ENCODE data around the gene EXOC6B. TPM values are rescaled to one million over a fixed set of nuclear protein-coding genes. Genes with fewer than 3 reads are reported as not detected.

Gene EXOC6B
- total and polyA plus RNA-seq, 8 donors = 22.1 to 30.8 (median 25.9) TPM

DNA sequence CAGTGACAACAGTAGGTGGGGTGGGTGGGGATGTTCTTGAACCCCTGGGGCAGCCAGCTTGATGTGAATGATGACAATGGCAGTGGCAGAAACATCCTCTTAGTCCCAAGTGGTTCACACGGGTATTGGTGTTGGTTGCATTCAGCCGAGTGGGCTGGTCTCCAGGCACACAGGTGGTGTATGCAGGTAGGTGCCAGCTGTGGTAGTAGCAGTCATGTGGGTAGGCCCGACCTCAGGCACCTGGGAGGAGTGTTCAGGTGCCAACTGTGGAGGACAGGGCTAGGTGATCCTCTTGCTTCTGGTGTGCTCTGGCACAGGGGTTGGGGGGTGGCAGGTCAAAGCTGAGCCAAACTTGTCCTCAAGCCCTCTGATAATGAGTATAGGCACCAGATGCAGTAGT, 350.6 kb downstream of the EXOC6B start:
- TF ChIP-seq CTCF (IDR thresholded peaks at IDR 0.05) = no peak
- H3K27ac ChIP-seq = no peak overlapping the region
- H3K36me3 ChIP-seq = peaks cover 0 to 9% of the 10 kb centered on the region in 2 donors
- no peaks in the 10 kb centered on the region for H3K27me3 ChIP-seq
- peaks cover 0 to 16% of the 10 kb centered on the region in 2 donors for H3K9me3 ChIP-seq
- no peak overlapping the region for H3K4me3 ChIP-seq
- no peak for ATAC-seq
- peak in 1 of 4 donors; percentile 24 for DNase-seq
- intact Hi-C loops (cut with DNase I) = no loop called here
- no peaks in the 10 kb centered on the region for H3K4me1 ChIP-seq

GRCh38 chr2:72457801-72458516, 367.9 kb downstream of the EXOC6B start:
- Histone ChIP-seq H3K27me3 (no peaks in the 10 kb centered on the region), H3K9me3 (peaks cover 0 to 18% of the 10 kb centered on the region in 2 donors), H3K4me3 (no peak overlapping the region), H3K36me3 (peaks cover 0 to 6% of the 10 kb centered on the region in 2 donors), H3K4me1 (no peaks in the 10 kb centered on the region), H3K27ac (no peak overlapping the region)
- no peak for DNase-seq
- ATAC-seq = no peak
- TF ChIP-seq CTCF (IDR thresholded peaks at IDR 0.05) = no peak
- intact Hi-C loops (cut with DNase I) = no loop called here

GRCh38 chr2:72454189-72454588, 371.6 kb downstream of the EXOC6B start:
- DNase-seq (no peak), ATAC-seq (no peak)
- TF ChIP-seq CTCF (IDR thresholded peaks at IDR 0.05) = no peak
- no peak overlapping the region for H3K4me3 ChIP-seq
- H3K9me3 ChIP-seq = no peaks in the 10 kb centered on the region
- no peaks in the 10 kb centered on the region for H3K4me1 ChIP-seq
- intact Hi-C loops (cut with DNase I) = no loop called here
- no peaks in the 10 kb centered on the region for H3K27me3 ChIP-seq
- no peaks in the 10 kb centered on the region for H3K36me3 ChIP-seq
- no peak overlapping the region for H3K27ac ChIP-seq

DNA sequence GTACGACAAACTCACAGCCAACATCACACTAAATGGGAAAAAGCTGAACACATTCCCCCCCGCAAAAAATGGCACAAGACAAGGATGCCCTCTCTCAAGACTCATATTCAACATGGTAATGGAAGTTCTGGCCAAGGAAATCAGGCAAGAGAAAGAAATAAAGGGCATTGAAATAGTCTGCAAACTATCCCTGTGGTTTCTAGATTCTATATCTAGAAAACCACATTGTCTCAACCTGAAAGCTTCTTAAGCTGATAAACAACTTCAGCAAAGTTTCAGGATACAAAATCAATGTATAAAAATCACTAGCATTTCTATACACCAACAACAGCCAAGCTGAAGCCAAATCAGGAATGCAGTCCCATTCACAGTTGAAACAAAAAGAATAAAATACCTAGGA, 383.6 kb downstream of the EXOC6B start:
- no peak for DNase-seq
- Histone ChIP-seq H3K27ac (no peak overlapping the region), H3K4me3 (no peak overlapping the region), H3K4me1 (no peaks in the 10 kb centered on the region), H3K36me3 (no peaks in the 10 kb centered on the region), H3K27me3 (no peaks in the 10 kb centered on the region), H3K9me3 (peaks cover 0 to 18% of the 10 kb centered on the region in 2 donors)
- no peak for TF ChIP-seq CTCF (IDR thresholded peaks at IDR 0.05)
- no peak for ATAC-seq
- intact Hi-C loops (cut with DNase I) = no loop called here

DNA sequence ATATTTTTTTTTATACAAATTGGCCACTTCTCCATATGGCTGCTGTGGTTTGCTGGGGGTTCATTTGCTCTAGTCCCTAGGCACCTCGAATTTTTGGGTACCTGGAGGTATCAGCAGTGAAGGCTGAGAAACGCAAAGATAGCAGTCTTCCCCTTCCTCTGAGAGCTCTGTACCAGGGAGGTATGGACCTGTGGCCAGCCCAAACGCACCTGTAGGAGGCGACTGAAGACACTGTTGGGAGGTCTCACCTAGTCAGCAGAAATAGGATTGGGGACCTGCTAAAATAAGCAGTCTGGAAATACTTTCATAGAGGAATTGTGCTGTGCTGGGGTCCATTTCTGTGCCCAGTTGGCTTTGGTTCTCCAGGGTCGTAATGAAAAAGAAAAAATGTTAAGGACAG, 385.9 kb downstream of the EXOC6B start:
- no peaks in the 10 kb centered on the region for H3K27me3 ChIP-seq
- H3K4me1 ChIP-seq = no peaks in the 10 kb centered on the region
- DNase-seq (no peak), ATAC-seq (no peak)
- intact Hi-C loops (cut with DNase I) = no loop called here
- H3K9me3 ChIP-seq = peaks cover 0 to 20% of the 10 kb centered on the region in 2 donors
- no peaks in the 10 kb centered on the region for H3K36me3 ChIP-seq
- no peak for TF ChIP-seq CTCF (IDR thresholded peaks at IDR 0.05)
- no peak overlapping the region for H3K27ac ChIP-seq
- no peak overlapping the region for H3K4me3 ChIP-seq
